Pancreas (tissue), 10 donors: ENCODE results near the gene SLC7A6. TPM values are rescaled to one million over a fixed set of nuclear protein-coding genes. Genes with fewer than 3 reads are reported as not detected.

Experiments
- ATAC-seq, 4 donors: fragments of 200-7000 bp; cut with Tn5 transposase; one replicate each; pipeline versions ENCODE4 v1.8.0 to v1.9.1; 2020; ENCODE audit warnings: mild to moderate bottlenecking in 4 of 4, moderate library complexity in 4 of 4
- DNase-seq, 6 donors: peaks; one replicate each; pipeline ENCODE4 v3.0.0-alpha.2; 2020
- FAIRE-seq: peaks from 2 replicates; lab custom pipeline; 2012; peaks lifted over from hg19 to GRCh38; lab: Jason Lieb, UNC
- H3K27ac ChIP-seq, 4 donors: fragments of 200-600 bp; sonication (generic); 1 replicate in 3 of 4; 2 replicates in 1 of 4; pipeline versions ENCODE4 v1.5.0 to v1.8.0; 2020
- H3K27me3 ChIP-seq, 4 donors: fragments of 200-600 bp; one replicate each; pipeline ENCODE4 v1.8.0; 2021
- H3K36me3 ChIP-seq, 3 donors: fragments of 200-600 bp; sonication (generic) in 1 of 3; one replicate each; pipeline versions ENCODE4 v1.5.0 to v1.8.0; 2020 to 2021
- H3K4me1 ChIP-seq, 3 donors: fragments of 200-600 bp; one replicate each; pipeline ENCODE4 v1.8.0; 2021
- H3K4me3 ChIP-seq, 4 donors: fragments of 200-600 bp; sonication (generic) in 2 of 4; one replicate each; pipeline versions ENCODE4 v1.5.0 to v1.8.0; 2020 to 2021
- H3K9me3 ChIP-seq, 4 donors: fragments of 200-600 bp; one replicate each; pipeline ENCODE4 v1.8.0; 2021
- WGBS, 2 donors: extraction: QIAGEN DNeasy Blood & Tissue Kit; methylation state at CpG; one replicate each; pipeline ENCODE4 v1.1.7; 2013; 5-methylcytosine and 5-hydroxymethylcytosine counted together
- intact Hi-C, 3 donors: fragments of 100-400 bp; cut with DNase I; formaldehyde crosslinking; loops; one replicate each; pipeline versions ENCODE4 v1.11.1 to v1.14.2; 2022
- polyA plus RNA-seq, 2 donors: library from polyadenylated mRNA; stranded (reverse); fragments of 200-250 nt; gene quantifications; one replicate each; pipeline ENCODE4 v1.2.3, GENCODE V29; 2013
- total RNA-seq, 6 donors: library from RNA; stranded (reverse); fragmentation: NEBNext Ultra II Directional in 4 of 6; extraction: Animal tissue kit (Norgen Biotek cat#: 25700) in 4 of 6; gene quantifications; one replicate each; pipeline versions ENCODE4 v1.2.1 to v1.2.4, GENCODE V29; 2021 to 2023
- TF ChIP-seq, protein P1 (sequence below), 4 donors: fragments of 200-600 bp; sonication (generic) in 3 of 4; IDR thresholded peaks; one replicate each; pipeline versions ENCODE4 v1.5.0 to v1.8.0; 2021; ENCODE audit warnings: antibody characterized with exemption in 4 of 4
- donor health status: healthy with polysubstance abuse.
- donor health status: DM: no; HTN: no; CAD: no; lungs with moderate emphysema.
- donor health status: DM: no; HTN: no; CAD: no.
- donor health status: control.
- donor health status: control.
- donor health status: Bipolar disorder and iron deficiency.
- donor health status: DM: yes; HTN: yes; CAD: no.
- donor health status: DM: no; HTN: no; CAD: no.
- donor health status: DM: no; HTN: no; CAD: no.
- donor health status: DM: yes; HTN: yes; CAD: no.

The SLC7A6 gene
- total and polyA plus RNA-seq, 8 donors = 3.1 to 8.7 (median 5.4) TPM

DNA sequence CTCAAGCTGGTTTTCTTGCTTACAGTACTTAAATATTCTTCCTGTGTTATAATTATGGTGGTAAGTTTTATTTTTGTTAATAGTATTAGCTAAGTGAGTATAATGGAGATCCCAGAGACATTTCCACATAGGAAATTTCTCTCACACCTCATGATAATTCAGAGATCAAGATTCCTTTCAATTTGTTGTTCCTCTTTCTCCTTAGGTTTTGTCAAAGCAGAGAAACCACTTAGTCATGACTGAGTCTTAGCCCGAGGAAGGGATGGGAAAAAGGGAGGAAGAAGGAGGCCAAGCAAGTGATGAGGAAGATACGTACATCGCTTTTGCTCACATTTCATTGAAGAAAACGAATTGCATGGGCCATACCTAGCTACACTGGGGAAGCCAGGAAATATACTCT is 46.8 kb upstream of the SLC7A6 start:
- intact Hi-C loops = no loop called here
- TF ChIP-seq, protein P1, sequence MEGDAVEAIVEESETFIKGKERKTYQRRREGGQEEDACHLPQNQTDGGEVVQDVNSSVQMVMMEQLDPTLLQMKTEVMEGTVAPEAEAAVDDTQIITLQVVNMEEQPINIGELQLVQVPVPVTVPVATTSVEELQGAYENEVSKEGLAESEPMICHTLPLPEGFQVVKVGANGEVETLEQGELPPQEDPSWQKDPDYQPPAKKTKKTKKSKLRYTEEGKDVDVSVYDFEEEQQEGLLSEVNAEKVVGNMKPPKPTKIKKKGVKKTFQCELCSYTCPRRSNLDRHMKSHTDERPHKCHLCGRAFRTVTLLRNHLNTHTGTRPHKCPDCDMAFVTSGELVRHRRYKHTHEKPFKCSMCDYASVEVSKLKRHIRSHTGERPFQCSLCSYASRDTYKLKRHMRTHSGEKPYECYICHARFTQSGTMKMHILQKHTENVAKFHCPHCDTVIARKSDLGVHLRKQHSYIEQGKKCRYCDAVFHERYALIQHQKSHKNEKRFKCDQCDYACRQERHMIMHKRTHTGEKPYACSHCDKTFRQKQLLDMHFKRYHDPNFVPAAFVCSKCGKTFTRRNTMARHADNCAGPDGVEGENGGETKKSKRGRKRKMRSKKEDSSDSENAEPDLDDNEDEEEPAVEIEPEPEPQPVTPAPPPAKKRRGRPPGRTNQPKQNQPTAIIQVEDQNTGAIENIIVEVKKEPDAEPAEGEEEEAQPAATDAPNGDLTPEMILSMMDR (IDR thresholded peaks at IDR 0.05) = no peak
- FAIRE-seq = no peak
- Histone ChIP-seq H3K36me3 (no peaks in the 10 kb centered on the region), H3K4me3 (no peak overlapping the region), H3K27me3 (no peaks in the 10 kb centered on the region), H3K4me1 (peaks cover 0 to 8% (median 4%) of the 10 kb centered on the region in 3 donors), H3K9me3 (no peaks in the 10 kb centered on the region), H3K27ac (no peak overlapping the region)
- no peak for ATAC-seq
- WGBS, 2 donors = 89 to 92% methylated on average over 4 of the region's 4 CpGs
- DNase-seq = no peak

- FAIRE-seq (no peak), ATAC-seq (no peak), DNase-seq (no peak)
- no peaks in the 10 kb centered on the region for H3K36me3 ChIP-seq
- intact Hi-C loops = loop anchor here in 1 of 3 donors (10.0 kb wide), 1 partner anchor 135 kb away; the partner anchor contains the start of gene NFATC3
- 88 to 98% methylated on average over 6 of the region's 6 CpGs for WGBS, 2 donors
- H3K27me3 ChIP-seq = no peaks in the 10 kb centered on the region
- peaks cover 0 to 8% (median 4%) of the 10 kb centered on the region in 3 donors for H3K4me1 ChIP-seq
- H3K9me3 ChIP-seq = no peaks in the 10 kb centered on the region
- no peak overlapping the region for H3K27ac ChIP-seq
- TF ChIP-seq, protein P1 (IDR thresholded peaks at IDR 0.05) = no peak
- no peak overlapping the region for H3K4me3 ChIP-seq
Measured at GRCh38 chr16:68219725-68220351, 44.5 kb upstream of the SLC7A6 start.

GRCh38 chr16:68223072-68223471 is 41.3 kb upstream of the SLC7A6 start:
- Histone ChIP-seq H3K36me3 (no peaks in the 10 kb centered on the region), H3K27me3 (no peaks in the 10 kb centered on the region), H3K4me3 (no peak overlapping the region), H3K9me3 (no peaks in the 10 kb centered on the region), H3K4me1 (peaks cover 10 to 13% (median 10%) of the 10 kb centered on the region in 3 donors), H3K27ac (no peak overlapping the region)
- DNase-seq (no peak), FAIRE-seq (no peak), ATAC-seq (no peak)
- 25 to 56% methylated on average over 1 of the region's 1 CpG for WGBS, 2 donors
- TF ChIP-seq, protein P1 (IDR thresholded peaks at IDR 0.05) = no peak
- intact Hi-C loops = loop anchor here in 1 of 3 donors (10.0 kb wide), 1 partner anchor 138 kb away; the partner anchor contains the start of gene NFATC3

DNA sequence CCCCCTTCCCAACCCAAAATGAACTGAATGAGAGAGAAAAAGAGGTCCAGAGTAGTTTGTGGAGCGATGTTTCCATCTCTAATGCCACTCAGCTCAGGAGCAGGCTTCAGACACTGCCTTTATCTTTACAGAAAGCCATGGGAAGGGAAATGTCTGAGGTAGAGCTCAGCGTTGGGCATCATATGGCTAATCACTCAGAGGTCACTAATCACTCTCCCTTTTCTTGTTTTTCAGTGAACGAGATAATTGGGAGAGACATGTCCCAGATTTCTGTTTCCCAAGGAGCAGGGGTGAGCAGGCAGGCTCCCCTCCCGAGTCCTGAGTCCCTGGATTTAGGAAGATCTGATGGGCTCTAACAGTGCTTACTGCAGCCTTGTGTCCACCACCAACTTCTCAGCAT is 38.2 kb upstream of the SLC7A6 start:
- no peak overlapping the region for H3K27ac ChIP-seq
- TF ChIP-seq, protein P1 (IDR thresholded peaks at IDR 0.05) = no peak
- H3K27me3 ChIP-seq = no peaks in the 10 kb centered on the region
- ATAC-seq (no peak), DNase-seq (no peak), FAIRE-seq (no peak)
- WGBS, 2 donors = 68 to 73% methylated on average over 4 of the region's 4 CpGs
- no peaks in the 10 kb centered on the region for H3K9me3 ChIP-seq
- intact Hi-C loops = loop anchor here in 1 of 3 donors (10.0 kb wide), 1 partner anchor 141 kb away; the partner anchor contains the start of gene NFATC3
- H3K4me1 ChIP-seq = peaks cover 21 to 26% (median 22%) of the 10 kb centered on the region in 3 donors
- H3K36me3 ChIP-seq = peaks cover 3 to 16% (median 4%) of the 10 kb centered on the region in 3 donors
- no peak overlapping the region for H3K4me3 ChIP-seq
